HepG2 (cell line): Measurements from ENCODE around the gene PNPLA2. TPM values are rescaled to one million over a fixed set of nuclear protein-coding genes. Genes with fewer than 3 reads are reported as not detected.

ENCODE experiments used
- ADNP ChIP-seq: sonication (generic); formaldehyde crosslinking; IDR thresholded peaks from 2 replicates; pipeline ENCODE4 v1.4.0; 2020; ENCODE audit warnings: missing genetic modification reagents
- BRD4 ChIP-seq: sonication (generic); formaldehyde crosslinking; IDR thresholded peaks from 2 replicates; pipeline ENCODE4 v1.4.0; 2020; ENCODE audit warnings: missing genetic modification reagents
- ELF1 ChIP-seq: sonication (generic); formaldehyde crosslinking; IDR thresholded peaks from 2 replicates; pipeline ENCODE4 v1.4.0; 2020; ENCODE audit warnings: missing genetic modification reagents
- HOXD1 ChIP-seq: sonication (generic); formaldehyde crosslinking; IDR thresholded peaks from 2 replicates; pipeline ENCODE4 v1.5.0; 2020; ENCODE audit warnings: missing genetic modification reagents
- IRX3 ChIP-seq: sonication (generic); formaldehyde crosslinking; IDR thresholded peaks from 2 replicates; pipeline ENCODE4 v1.8.1; 2023; ENCODE audit warnings: mild to moderate bottlenecking, low read depth, missing genetic modification reagents, borderline replicate concordance
- JARID2 ChIP-seq: sonication (generic); formaldehyde crosslinking; IDR thresholded peaks from 2 replicates; pipeline ENCODE4 v1.8.1; 2023; ENCODE audit warnings: missing genetic modification reagents, inconsistent platforms; ENCODE audit not compliant: insufficient replicate concordance
- KDM4B ChIP-seq: sonication (generic); formaldehyde crosslinking; IDR thresholded peaks from 2 replicates; pipeline ENCODE4 v1.4.0; 2020; ENCODE audit warnings: missing genetic modification reagents
- SMARCC2 ChIP-seq: fragments of 450-650 bp; IDR thresholded peaks from 2 replicates; pipeline ENCODE4 v1.6.1; 2017; ENCODE audit warnings: antibody characterized with exemption, mild to moderate bottlenecking
- SNAI1 ChIP-seq: sonication (generic); formaldehyde crosslinking; IDR thresholded peaks from 2 replicates; pipeline ENCODE4 v1.5.0; 2020; ENCODE audit warnings: mild to moderate bottlenecking, missing genetic modification reagents, borderline replicate concordance
- TCF7L2 ChIP-seq: IDR thresholded peaks from 2 replicates; pipeline ENCODE4 v1.6.1; 2011; ENCODE audit warnings: mild to moderate bottlenecking, low read depth, low read length, moderate library complexity
- TOPORS ChIP-seq: sonication (generic); formaldehyde crosslinking; IDR thresholded peaks from 2 replicates; pipeline ENCODE4 v1.8.0; 2023; ENCODE audit warnings: mild to moderate bottlenecking, missing genetic modification reagents
- ZBTB7B ChIP-seq: sonication (generic); formaldehyde crosslinking; IDR thresholded peaks from 2 replicates; pipeline ENCODE4 v1.4.0; 2020; ENCODE audit warnings: missing genetic modification reagents
- ZBTB8A ChIP-seq: sonication (generic); formaldehyde crosslinking; IDR thresholded peaks from 2 replicates; pipeline ENCODE4 v1.4.0; 2020; ENCODE audit warnings: mild to moderate bottlenecking, low read depth, missing genetic modification reagents, borderline replicate concordance
- ZNF296 ChIP-seq: sonication (generic); formaldehyde crosslinking; conservative IDR thresholded peaks from 2 replicates; pipeline ENCODE4 v1.5.0; 2020; ENCODE audit warnings: mild to moderate bottlenecking, missing genetic modification reagents
- ZNF432 ChIP-seq: sonication (generic); formaldehyde crosslinking; IDR thresholded peaks from 2 replicates; pipeline ENCODE4 v1.5.0; 2020; ENCODE audit warnings: missing genetic modification reagents, mild to moderate bottlenecking, borderline replicate concordance
- ZNF577 ChIP-seq: sonication (generic); formaldehyde crosslinking; IDR thresholded peaks from 2 replicates; pipeline ENCODE4 v1.4.0; 2020; ENCODE audit warnings: mild to moderate bottlenecking, low read depth, missing genetic modification reagents, borderline replicate concordance
- ZSCAN12 ChIP-seq: sonication (generic); formaldehyde crosslinking; IDR thresholded peaks from 2 replicates; pipeline ENCODE4 v1.9.0; 2021; ENCODE audit warnings: mild to moderate bottlenecking, missing genetic modification reagents
- polyA plus RNA-seq, 8 experiments: library from polyadenylated mRNA; depleted of rRNA in 3 of 8; stranded (reverse) in 7 of 8; unstranded in 1 of 8; fragments of >200 nt; fragmentation: Illumina TruSeq in 4 of 8; extraction: Trizol in 4 of 8; gene quantifications; 2 replicates each; pipeline versions ENCODE4 v1.2.1 to v1.2.3, GENCODE V29; 2011 to 2016; ENCODE audit warnings: low read depth in 4 of 8, missing spikeins in 1 of 8, mixed read lengths in 1 of 8; ENCODE audit not compliant: insufficient read depth in 1 of 8
- total RNA-seq, 5 experiments: library from RNA; depleted of rRNA; stranded (reverse); fragments of >200 nt; fragmentation: Illumina TruSeq; extraction: Trizol; gene quantifications; 2 replicates each; pipeline ENCODE4 v1.2.3, GENCODE V29; 2016; ENCODE audit warnings: low read depth in 1 of 5
- TF ChIP-seq, protein P1 (sequence below), 2 experiments: fragments of 450-650 bp in 1 of 2; sonication (generic) in 1 of 2; formaldehyde crosslinking; IDR thresholded peaks; 2 replicates each; pipeline versions ENCODE4 v1.5.0 to v1.8.0; 2020 to 2022; ENCODE audit warnings: mild to moderate bottlenecking in 1 of 2, missing genetic modification reagents in 1 of 2
- TF ChIP-seq, protein P2 (sequence below): sonication (generic); formaldehyde crosslinking; IDR thresholded peaks from 2 replicates; pipeline ENCODE4 v1.5.1; 2020; ENCODE audit warnings: missing genetic modification reagents, mild to moderate bottlenecking, borderline replicate concordance
- TF ChIP-seq, protein P3 (sequence below), 2 experiments: sonication (generic) in 1 of 2; formaldehyde crosslinking in 1 of 2; IDR thresholded peaks; 2 replicates each; pipeline versions ENCODE4 v1.4.0 to v1.6.1; 2016 to 2020; ENCODE audit warnings: borderline replicate concordance in 1 of 2, low read depth in 1 of 2, mild to moderate bottlenecking in 1 of 2, missing genetic modification reagents in 1 of 2

The PNPLA2 gene
- total and polyA plus RNA-seq, 2 of the 13 experiments (the other 11 are each of a cell fraction or from before 2014, with no cell fraction given): 10.5 to 43.2 TPM

DNA sequence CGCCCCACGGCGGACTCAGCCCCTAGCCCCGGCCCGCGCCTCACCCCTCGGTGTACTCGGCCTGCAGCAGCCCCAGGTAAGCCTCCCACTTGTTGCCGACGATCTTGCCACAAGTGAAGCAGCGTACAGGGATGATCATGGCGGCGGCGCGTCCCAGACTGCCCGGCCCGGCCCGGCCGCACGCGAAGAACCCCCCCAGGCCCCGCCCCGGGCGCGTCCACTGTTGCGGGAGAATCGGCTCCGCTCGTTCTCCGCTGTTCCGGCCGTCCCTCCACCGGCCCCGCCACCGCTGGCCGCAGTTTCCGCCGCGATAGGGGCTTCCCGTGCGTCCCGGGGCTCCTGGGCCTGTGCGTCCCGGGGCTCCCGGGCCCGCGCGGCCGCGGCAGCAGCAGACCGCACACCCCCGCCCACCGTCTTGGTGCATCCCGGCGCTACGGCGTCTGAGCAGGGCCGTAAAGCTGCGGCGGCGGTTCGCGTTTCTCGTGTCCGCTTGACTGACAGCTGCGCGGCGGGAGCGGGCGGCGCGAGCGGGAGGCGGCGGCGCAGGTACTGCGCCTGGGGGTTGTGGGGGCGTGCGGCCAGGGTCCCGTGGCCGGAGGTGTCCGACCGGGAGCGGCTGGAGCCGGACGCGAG is 23.8 kb downstream of the PNPLA2 start, which contains the start of the genes POLR2L and TSPAN4 (continued):
- TF ChIP-seq SNAI1 (CRISPR knock-in tag) (no peak), ZNF432 (CRISPR knock-in tag) (no peak), BRD4 (CRISPR knock-in tag) (no peak), ZSCAN12 (no peak), TOPORS (peak; percentile 87), ZNF577 (no peak), HOXD1 (CRISPR knock-in tag) (no peak), KDM4B (CRISPR knock-in tag) (no peak), JARID2 (CRISPR knock-in tag) (no peak), ELF1 (CRISPR knock-in tag) (no peak), TCF7L2 (no peak), ADNP (CRISPR knock-in tag) (no peak), ZBTB8A (CRISPR knock-in tag) (no peak), ZNF296 (CRISPR knock-in tag) (no peak), ZBTB7B (CRISPR knock-in tag) (no peak), SMARCC2 (no peak), IRX3 (CRISPR knock-in tag) (no peak; the same call in 1 of the 2 replicates)
- TF ChIP-seq, protein P1, sequence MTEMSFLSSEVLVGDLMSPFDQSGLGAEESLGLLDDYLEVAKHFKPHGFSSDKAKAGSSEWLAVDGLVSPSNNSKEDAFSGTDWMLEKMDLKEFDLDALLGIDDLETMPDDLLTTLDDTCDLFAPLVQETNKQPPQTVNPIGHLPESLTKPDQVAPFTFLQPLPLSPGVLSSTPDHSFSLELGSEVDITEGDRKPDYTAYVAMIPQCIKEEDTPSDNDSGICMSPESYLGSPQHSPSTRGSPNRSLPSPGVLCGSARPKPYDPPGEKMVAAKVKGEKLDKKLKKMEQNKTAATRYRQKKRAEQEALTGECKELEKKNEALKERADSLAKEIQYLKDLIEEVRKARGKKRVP (CRISPR knock-in tag; IDR thresholded peaks at IDR 0.05): peak in 1 of 2 experiments; percentile 53; a peak in 2 of 4 replicates
- TF ChIP-seq, protein P2, sequence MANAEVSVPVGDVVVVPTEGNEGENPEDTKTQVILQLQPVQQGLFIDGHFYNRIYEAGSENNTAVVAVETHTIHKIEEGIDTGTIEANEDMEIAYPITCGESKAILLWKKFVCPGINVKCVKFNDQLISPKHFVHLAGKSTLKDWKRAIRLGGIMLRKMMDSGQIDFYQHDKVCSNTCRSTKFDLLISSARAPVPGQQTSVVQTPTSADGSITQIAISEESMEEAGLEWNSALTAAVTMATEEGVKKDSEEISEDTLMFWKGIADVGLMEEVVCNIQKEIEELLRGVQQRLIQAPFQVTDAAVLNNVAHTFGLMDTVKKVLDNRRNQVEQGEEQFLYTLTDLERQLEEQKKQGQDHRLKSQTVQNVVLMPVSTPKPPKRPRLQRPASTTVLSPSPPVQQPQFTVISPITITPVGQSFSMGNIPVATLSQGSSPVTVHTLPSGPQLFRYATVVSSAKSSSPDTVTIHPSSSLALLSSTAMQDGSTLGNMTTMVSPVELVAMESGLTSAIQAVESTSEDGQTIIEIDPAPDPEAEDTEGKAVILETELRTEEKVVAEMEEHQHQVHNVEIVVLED: no peak; the same call in 1 of the 2 replicates
- TF ChIP-seq, protein P3, sequence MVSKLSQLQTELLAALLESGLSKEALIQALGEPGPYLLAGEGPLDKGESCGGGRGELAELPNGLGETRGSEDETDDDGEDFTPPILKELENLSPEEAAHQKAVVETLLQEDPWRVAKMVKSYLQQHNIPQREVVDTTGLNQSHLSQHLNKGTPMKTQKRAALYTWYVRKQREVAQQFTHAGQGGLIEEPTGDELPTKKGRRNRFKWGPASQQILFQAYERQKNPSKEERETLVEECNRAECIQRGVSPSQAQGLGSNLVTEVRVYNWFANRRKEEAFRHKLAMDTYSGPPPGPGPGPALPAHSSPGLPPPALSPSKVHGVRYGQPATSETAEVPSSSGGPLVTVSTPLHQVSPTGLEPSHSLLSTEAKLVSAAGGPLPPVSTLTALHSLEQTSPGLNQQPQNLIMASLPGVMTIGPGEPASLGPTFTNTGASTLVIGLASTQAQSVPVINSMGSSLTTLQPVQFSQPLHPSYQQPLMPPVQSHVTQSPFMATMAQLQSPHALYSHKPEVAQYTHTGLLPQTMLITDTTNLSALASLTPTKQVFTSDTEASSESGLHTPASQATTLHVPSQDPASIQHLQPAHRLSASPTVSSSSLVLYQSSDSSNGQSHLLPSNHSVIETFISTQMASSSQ (IDR thresholded peaks at IDR 0.05; ENCODE audit: low read depth): no peak
- TF ChIP-seq, protein P3 (CRISPR knock-in tag; IDR thresholded peaks at IDR 0.05; ENCODE audit: borderline replicate concordance): peak; percentile 66; the same call in 1 of the 2 replicates
